A549 (cell line): ENCODE results near the gene KCNH2. TPM values are rescaled to one million over a fixed set of nuclear protein-coding genes. Genes with fewer than 3 reads are reported as not detected.

Experiments
- ATAC-seq, 2 experiments: fragments of 200-7000 bp in 1 of 2; fragments of >200 bp in 1 of 2; cut with Nextera tagmentation in 1 of 2; cut with Tn5 transposase in 1 of 2; 3 replicates each; pipeline versions ENCODE4 v1.8.0 to v1.9.1; 2018 to 2020; ENCODE audit warnings: mild to moderate bottlenecking in 1 of 2, moderate library complexity in 1 of 2
- CTCF ChIA-PET: fragments of 300-600 bp; sonication (Branson Sonifier 250); formaldehyde crosslinking; extraction: SDS; loops from one replicate; lab custom pipeline; 2021; ENCODE audit warnings: antibody characterized with exemption, inconsistent platforms; lab: Yijun Ruan, JAX
- POLR2A ChIA-PET: fragments of 350-600 bp; formaldehyde crosslinking; extraction: SDS; loops from one replicate; lab custom pipeline; 2021; ENCODE audit warnings: antibody characterized with exemption, inconsistent platforms; lab: Yijun Ruan, JAX
- DNase-seq, 2 experiments: peaks; one replicate each; pipeline versions ENCODE4 v3.0.0 to v3.0.0-alpha.2; 2011 to 2016; ENCODE audit warnings: low read depth in 1 of 2, low spot score in 1 of 2
- FAIRE-seq: peaks from 2 replicates; lab custom pipeline; 2011; peaks lifted over from hg19 to GRCh38; lab: Jason Lieb, UNC
- H3K27ac ChIP-seq, 2 experiments: fragments of >200 bp; sonication (Bioruptor Twin); formaldehyde crosslinking; 3 replicates each; pipeline ENCODE4 v1.5.1; 2016 to 2017
- H3K4me1 ChIP-seq: fragments of >200 bp; sonication (Bioruptor Twin); formaldehyde crosslinking; 3 replicates; pipeline ENCODE4 v1.6.1; 2016
- H3K4me2 ChIP-seq: fragments of >200 bp; sonication (Bioruptor Twin); formaldehyde crosslinking; 3 replicates; pipeline ENCODE4 v1.6.1; 2016
- H3K4me3 ChIP-seq: fragments of >200 bp; sonication (Bioruptor Twin); formaldehyde crosslinking; 3 replicates; pipeline ENCODE4 v1.5.1; 2016
- H3K9me3 ChIP-seq: fragments of >200 bp; sonication (Bioruptor Twin); formaldehyde crosslinking; 3 replicates; pipeline ENCODE4 v1.6.1; 2016
- BCL3 ChIP-seq: fragments of >200 bp; sonication (Bioruptor Twin); formaldehyde crosslinking; IDR thresholded peaks from 3 replicates; pipeline ENCODE4 v1.6.1; 2016
- BHLHE40 ChIP-seq: IDR thresholded peaks from 2 replicates; pipeline ENCODE4 v1.6.1; 2012; ENCODE audit warnings: low read depth, low read length, inconsistent platforms
- CEBPB ChIP-seq, 2 experiments: fragments of >200 bp in 1 of 2; sonication (Bioruptor Twin) in 1 of 2; formaldehyde crosslinking in 1 of 2; IDR thresholded peaks; 2 replicates each; pipeline ENCODE4 v1.6.1; 2012 to 2016
- EHF ChIP-seq: fragments of 250-450 bp; sonication (Bioruptor Pico); IDR thresholded peaks from 2 replicates; pipeline ENCODE4 v1.5.0; 2020; ENCODE audit warnings: mild to moderate bottlenecking
- ELK1 ChIP-seq: fragments of 150-350 bp; IDR thresholded peaks from 2 replicates; pipeline ENCODE4 v1.6.1; 2014; ENCODE audit warnings: low read depth, mild to moderate bottlenecking, low read length
- FOSL2 ChIP-seq, 2 experiments: fragments of 450-650 bp in 1 of 2; fragments of >200 bp in 1 of 2; sonication (Bioruptor Twin) in 1 of 2; formaldehyde crosslinking; IDR thresholded peaks; 2 replicates each; pipeline versions ENCODE4 v1.5.0 to v1.6.1; 2016 to 2020; ENCODE audit warnings: mild to moderate bottlenecking in 1 of 2, moderate library complexity in 1 of 2
- GATA3 ChIP-seq: IDR thresholded peaks from 2 replicates; pipeline ENCODE4 v1.6.1; 2012; ENCODE audit warnings: borderline replicate concordance
- HOXA7 ChIP-seq: fragments of 250-450 bp; sonication (Bioruptor Pico); IDR thresholded peaks from 2 replicates; pipeline ENCODE4 v1.5.0; 2020; ENCODE audit warnings: mild to moderate bottlenecking, moderate library complexity
- HOXB5 ChIP-seq: fragments of 250-450 bp; sonication (Bioruptor Pico); IDR thresholded peaks from 2 replicates; pipeline ENCODE4 v1.5.0; 2020; ENCODE audit warnings: mild to moderate bottlenecking, moderate library complexity
- JUN ChIP-seq, 2 experiments: fragments of >200 bp; sonication (Bioruptor Twin); formaldehyde crosslinking; IDR thresholded peaks; 2 replicates in 1 of 2; 3 replicates in 1 of 2; pipeline ENCODE4 v1.6.1; 2016 to 2017
- JUNB ChIP-seq: fragments of >200 bp; sonication (Bioruptor Twin); formaldehyde crosslinking; IDR thresholded peaks from 2 replicates; pipeline ENCODE4 v1.6.1; 2016
- PBX3 ChIP-seq: IDR thresholded peaks from 2 replicates; pipeline ENCODE4 v1.6.1; 2012
- PHF8 ChIP-seq: fragments of 200-600 bp; sonication (generic); IDR thresholded peaks from 2 replicates; pipeline ENCODE4 v1.6.1; 2016; ENCODE audit warnings: low read depth, mild to moderate bottlenecking, antibody characterized with exemption, moderate library complexity, borderline replicate concordance
- RARB ChIP-seq: fragments of 250-450 bp; sonication (Bioruptor Pico); IDR thresholded peaks from 2 replicates; pipeline ENCODE4 v1.8.0; 2021; ENCODE audit warnings: mild to moderate bottlenecking, moderate library complexity
- RCOR1 ChIP-seq: fragments of 150-350 bp; IDR thresholded peaks from 2 replicates; pipeline ENCODE4 v1.6.1; 2014; ENCODE audit warnings: antibody characterized with exemption, low read length, low read depth
- RFX5 ChIP-seq: fragments of 450-650 bp; IDR thresholded peaks from 2 replicates; pipeline ENCODE4 v1.7.1; 2014; ENCODE audit warnings: antibody characterized with exemption, mild to moderate bottlenecking, moderate library complexity
- RNF2 ChIP-seq: fragments of 200-600 bp; sonication (generic); IDR thresholded peaks from 2 replicates; pipeline ENCODE4 v1.6.1; 2016; ENCODE audit warnings: low read depth, mild to moderate bottlenecking, antibody characterized with exemption, moderate library complexity, borderline replicate concordance
- SMC3 ChIP-seq: fragments of >200 bp; sonication (Bioruptor Twin); formaldehyde crosslinking; IDR thresholded peaks from 3 replicates; pipeline ENCODE4 v1.6.1; 2018; ENCODE audit warnings: inconsistent platforms
- ZC3H11A ChIP-seq: fragments of 450-650 bp; IDR thresholded peaks from 2 replicates; pipeline ENCODE4 v1.6.1; 2014; ENCODE audit warnings: antibody characterized with exemption, mild to moderate bottlenecking
- ZNF302 ChIP-seq: fragments of 250-450 bp; sonication (Bioruptor Pico); IDR thresholded peaks from 2 replicates; pipeline ENCODE4 v1.9.0; 2021; ENCODE audit warnings: inconsistent platforms, mild to moderate bottlenecking, moderate library complexity
- WGBS: methylation state at CpG from one replicate; pipeline ENCODE4 v1.1.6; 2017; ENCODE audit errors: missing lambda C conversion rate; 5-methylcytosine and 5-hydroxymethylcytosine counted together
- polyA plus RNA-seq, 4 experiments: library from polyadenylated mRNA; depleted of rRNA in 3 of 4; stranded (reverse); fragments of >200 nt; fragmentation: RNase III in 1 of 4; extraction: RNeasy Plus Mini Kit Qiagen cat#74134 plus additional on column Dnase treatment in 1 of 4; gene quantifications; 2 replicates in 3 of 4; 3 replicates in 1 of 4; pipeline ENCODE4 v1.2.3, GENCODE V29; 2011 to 2017

The KCNH2 gene
- polyA plus RNA-seq, 2 of the 4 experiments (the other 2 are of a cell fraction): 0.26 to 0.41 TPM

GRCh38 chr7:151016942-151017341, 38.8 kb upstream of the KCNH2 start:
- WGBS: 83% methylated on average over 15 of the region's 15 CpGs
- FAIRE-seq: no peak
- TF ChIP-seq JUNB: no peak
- no peak for TF ChIP-seq RARB
- no peak for TF ChIP-seq ZNF302 (CRISPR knock-in tag)
- TF ChIP-seq PHF8: no peak
- TF ChIP-seq ZC3H11A: no peak
- no peak for TF ChIP-seq BCL3
- no peak for TF ChIP-seq JUN (IDR thresholded peaks at IDR 0.05)
- TF ChIP-seq PBX3: no peak
- no peak overlapping the region for H3K4me3 ChIP-seq
- POLR2A ChIA-PET: no interaction called here
- H3K4me2 ChIP-seq: no peak overlapping the region
- H3K27ac ChIP-seq: no peak overlapping the region
- CTCF ChIA-PET: interaction anchor here (0.7 to 9.0 kb wide), 18 partner anchors 11 to 150 kb away, joined by 3 to 110 read pairs (median 14); partner anchors contain the start of genes ABCB8 and NOS3
- H3K4me1 ChIP-seq: peaks cover 14% of the 10 kb centered on the region; the same call in 2 of the 3 replicates
- DNase-seq: no peak
- ATAC-seq: no peak
- H3K9me3 ChIP-seq: no peaks in the 10 kb centered on the region

- no peaks in the 10 kb centered on the region for H3K9me3 ChIP-seq
- H3K4me3 ChIP-seq: no peak overlapping the region
- FAIRE-seq: no peak
- DNase-seq: no peak
- ChIA-PET CTCF (interaction anchor here (0.9 to 9.0 kb wide), 11 partner anchors 11 to 150 kb away, joined by 3 to 110 read pairs (median 25); partner anchors contain the start of genes ABCB8 and NOS3), POLR2A (no interaction called here)
- H3K4me1 ChIP-seq: peaks cover 15% of the 10 kb centered on the region; the same call in 2 of the 3 replicates
- 77% methylated on average over 6 of the region's 8 CpGs for WGBS
- H3K4me2 ChIP-seq: no peak overlapping the region
- H3K27ac ChIP-seq: no peak overlapping the region
- TF ChIP-seq RFX5: no peak
- TF ChIP-seq SMC3: no peak
- TF ChIP-seq BHLHE40: no peak
- TF ChIP-seq HOXB5 (CRISPR knock-in tag): no peak
- no peak for TF ChIP-seq CEBPB (IDR thresholded peaks at IDR 0.05)
- TF ChIP-seq PHF8: no peak
- no peak for TF ChIP-seq RCOR1
- ATAC-seq: no peak
Measured at GRCh38 chr7:151016505-151016904, 38.4 kb upstream of the KCNH2 start.

- CTCF ChIA-PET: interaction anchor here (1.9 to 9.0 kb wide), 8 partner anchors 11 to 118 kb away, joined by 7 to 110 read pairs (median 30); partner anchors contain the start of genes ABCB8 and NOS3
- FAIRE-seq: no peak
- TF ChIP-seq GATA3 (no peak), RNF2 (no peak), EHF (no peak), RARB (no peak), FOSL2 (IDR thresholded peaks at IDR 0.05) (no peak), FOSL2 (CRISPR knock-in tag; IDR thresholded peaks at IDR 0.05) (no peak), HOXA7 (CRISPR knock-in tag) (no peak), ELK1 (no peak), RFX5 (no peak)
Measured at GRCh38 chr7:151015967-151016366, 37.8 kb upstream of the KCNH2 start.

More at GRCh38 chr7:151015967-151016366, 37.8 kb upstream of the KCNH2 start:
- 80% methylated on average over 4 of the region's 5 CpGs for WGBS
- Histone ChIP-seq H3K4me1 (peaks cover 15% of the 10 kb centered on the region; the same call in 2 of the 3 replicates), H3K4me3 (no peak overlapping the region), H3K9me3 (no peaks in the 10 kb centered on the region), H3K27ac (no peak overlapping the region), H3K4me2 (no peak overlapping the region)
- POLR2A ChIA-PET: no interaction called here
- DNase-seq (no peak), ATAC-seq (no peak)
